Lower leg skin (tissue), 3 donors: ENCODE data around the gene LSM5.

Experiments
- CTCF ChIP-seq, 3 donors: fragments of 450-650 bp; IDR thresholded peaks; one replicate each; pipeline ENCODE4 v1.5.1; 2016; ENCODE audit warnings: antibody characterized with exemption in 3 of 3, mild to moderate bottlenecking in 3 of 3, moderate library complexity in 2 of 3
- POLR2A ChIP-seq, 2 donors: fragments of 450-650 bp; IDR thresholded peaks; one replicate each; pipeline ENCODE4 v1.6.1; 2016 to 2017; ENCODE audit warnings: antibody characterized with exemption in 2 of 2, mild to moderate bottlenecking in 1 of 2, moderate library complexity in 1 of 2

- TF ChIP-seq CTCF (IDR thresholded peaks at IDR 0.05) (no peak), POLR2A (IDR thresholded peaks at IDR 0.05) (no peak)
Measured at GRCh38 chr7:32458025-32458424, 32.2 kb downstream of the LSM5 start.
